ENCODE measurements around the gene UBAP2. TPM values are rescaled to one million over a fixed set of nuclear protein-coding genes. Genes with fewer than 3 reads are reported as not detected.

The UBAP2 gene
- total and polyA plus RNA-seq, 2 donors (not counting 1 experiment from before 2014, with no cell fraction given), result 15.5 to 26.2 TPM

DNA sequence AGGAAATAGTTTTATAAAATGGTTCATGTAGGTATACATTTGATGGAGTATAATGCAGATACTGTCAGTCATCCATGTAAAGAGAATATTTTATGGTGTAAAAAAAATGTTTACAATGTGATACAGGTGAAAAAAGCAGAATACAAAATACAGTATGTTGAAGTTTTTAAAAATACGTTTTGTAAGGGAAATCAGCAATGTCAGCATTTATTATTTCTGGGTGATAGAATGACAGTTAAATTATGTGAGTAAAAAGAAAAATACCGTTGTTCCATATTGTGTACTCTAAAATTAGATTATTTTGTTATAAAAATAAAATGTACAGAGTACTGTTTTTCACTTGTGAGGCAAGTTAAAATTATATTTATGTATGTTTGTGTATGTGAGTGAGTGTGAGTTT lies 162.7 kb downstream of the UBAP2 start:
- Mint-ChIP-seq H3K9me3 (ENCODE audit: insufficient read depth) (no peaks in the 10 kb centered on the region), H3K27me3 (no peaks in the 10 kb centered on the region), H3K27ac (no peak overlapping the region), H3K4me1 (peaks cover 22% of the 10 kb centered on the region), H3K4me3 (no peak overlapping the region)
- TF ChIP-seq, protein P1, sequence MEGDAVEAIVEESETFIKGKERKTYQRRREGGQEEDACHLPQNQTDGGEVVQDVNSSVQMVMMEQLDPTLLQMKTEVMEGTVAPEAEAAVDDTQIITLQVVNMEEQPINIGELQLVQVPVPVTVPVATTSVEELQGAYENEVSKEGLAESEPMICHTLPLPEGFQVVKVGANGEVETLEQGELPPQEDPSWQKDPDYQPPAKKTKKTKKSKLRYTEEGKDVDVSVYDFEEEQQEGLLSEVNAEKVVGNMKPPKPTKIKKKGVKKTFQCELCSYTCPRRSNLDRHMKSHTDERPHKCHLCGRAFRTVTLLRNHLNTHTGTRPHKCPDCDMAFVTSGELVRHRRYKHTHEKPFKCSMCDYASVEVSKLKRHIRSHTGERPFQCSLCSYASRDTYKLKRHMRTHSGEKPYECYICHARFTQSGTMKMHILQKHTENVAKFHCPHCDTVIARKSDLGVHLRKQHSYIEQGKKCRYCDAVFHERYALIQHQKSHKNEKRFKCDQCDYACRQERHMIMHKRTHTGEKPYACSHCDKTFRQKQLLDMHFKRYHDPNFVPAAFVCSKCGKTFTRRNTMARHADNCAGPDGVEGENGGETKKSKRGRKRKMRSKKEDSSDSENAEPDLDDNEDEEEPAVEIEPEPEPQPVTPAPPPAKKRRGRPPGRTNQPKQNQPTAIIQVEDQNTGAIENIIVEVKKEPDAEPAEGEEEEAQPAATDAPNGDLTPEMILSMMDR (IDR thresholded peaks at IDR 0.05), result no peak
- TF ChIP-seq EZH2 (IDR thresholded peaks at IDR 0.05; ENCODE audit: borderline replicate concordance, insufficient read depth, low read depth, low read length, poor library complexity, severe bottlenecking), result no peak
- intact Hi-C loops (cut with micrococcal nuclease), result no loop called here
- Histone ChIP-seq H4K20me1 (ENCODE audit: control insufficient read depth, insufficient read depth, low read length, poor library complexity, severe bottlenecking) (peaks cover 51% of the 10 kb centered on the region), H3K9ac (ENCODE audit: low read length) (no peak overlapping the region), H3K4me2 (replicated peaks; ENCODE audit: low read depth, low read length, poor library complexity, severe bottlenecking) (no peak overlapping the region), H3K9me3 (ENCODE audit: control extremely low read depth in 1 of 3, control insufficient read depth in 2 of 3, insufficient read depth in 1 of 3, low read length in 2 of 3) (no peaks in the 10 kb centered on the region), H3K27me3 (replicated peaks in 1 of 4; ENCODE audit: control extremely low read depth in 1 of 4, control insufficient read depth in 3 of 4, insufficient read depth in 4 of 4, low read length in 3 of 4) (no peaks in the 10 kb centered on the region), H3K79me2 (ENCODE audit: control insufficient read depth, insufficient read depth, low read length) (peaks cover 77% of the 10 kb centered on the region), H2AFZ (ENCODE audit: insufficient read depth, low read depth, low read length, poor library complexity, severe bottlenecking) (no peak overlapping the region), H3K27ac (ENCODE audit: low read length in 2 of 2) (no peak overlapping the region), H3K4me3 (ENCODE audit: control extremely low read depth in 1 of 5, extremely low read depth in 1 of 5, insufficient read depth in 1 of 5, low read depth in 2 of 5, low read length in 4 of 5) (no peak overlapping the region), H3K36me3 (replicated peaks in 1 of 2; ENCODE audit: control extremely low read depth in 1 of 2, control insufficient read depth in 1 of 2, extremely low read depth in 1 of 2, insufficient read depth in 2 of 2, low read length in 1 of 2) (peaks cover 2 to 15% of the 10 kb centered on the region in 2 experiments), H3K4me1 (ENCODE audit: control insufficient read depth in 2 of 2, insufficient read depth in 2 of 2, low read length in 2 of 2) (no peaks in the 10 kb centered on the region)
- ChIA-PET CTCF (interaction anchor here (0.6 kb wide), 1 partner anchor 59 kb away, joined by 4 read pairs; no protein-coding TSS in a partner anchor), POLR2A (no interaction called here)
- DNase-seq, result no peak
- WGBS (ENCODE audit: insufficient coverage), result 100% methylated on average over 1 of the region's 2 CpGs
- no peak for ATAC-seq (ENCODE audit: low read depth)

DNA sequence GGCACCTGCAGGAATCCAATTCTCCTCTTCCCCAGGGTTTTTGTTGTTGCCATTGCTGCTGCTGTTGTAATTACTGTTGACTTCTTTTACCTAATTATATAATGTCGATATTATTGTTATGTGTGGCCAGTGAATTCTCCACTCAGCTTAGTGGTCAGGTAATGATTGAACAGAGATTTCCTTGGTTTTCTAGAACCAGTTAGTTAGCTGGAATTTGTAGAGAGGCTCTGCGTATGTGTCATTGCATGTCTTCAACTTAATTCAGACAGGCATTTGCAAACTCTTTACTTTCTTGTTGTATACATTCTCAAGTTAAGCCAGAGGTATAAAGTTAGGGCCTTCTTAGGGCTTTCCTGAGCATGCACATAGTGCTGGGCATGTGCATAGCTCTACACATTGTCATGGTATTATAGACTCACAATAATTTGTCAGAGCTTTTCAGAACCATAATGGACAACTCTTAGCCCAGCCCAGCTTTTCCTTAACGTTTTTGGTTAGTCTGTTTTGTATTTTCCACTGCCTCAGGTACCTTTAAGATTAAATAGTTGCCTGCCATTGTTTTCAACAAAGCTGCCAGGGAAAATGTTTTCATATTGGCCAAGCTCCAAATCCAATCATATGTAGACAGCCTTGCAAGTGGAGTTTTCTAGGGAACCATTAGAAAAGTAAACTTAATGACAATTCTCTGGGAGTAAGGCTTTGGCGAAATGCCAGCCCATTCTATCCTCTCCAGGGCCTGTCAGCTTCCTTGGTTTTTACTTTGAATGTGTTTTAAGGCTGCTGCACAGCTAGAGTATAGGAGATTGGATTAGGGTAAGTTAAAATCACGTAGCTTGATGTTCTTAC lies 163.6 kb downstream of the UBAP2 start:
- Mint-ChIP-seq H3K4me3 (no peak overlapping the region), H3K4me1 (peaks cover 28% of the 10 kb centered on the region), H3K27me3 (no peaks in the 10 kb centered on the region), H3K9me3 (ENCODE audit: insufficient read depth) (no peaks in the 10 kb centered on the region), H3K27ac (no peak overlapping the region)
- Histone ChIP-seq H3K9ac (ENCODE audit: low read length) (no peak overlapping the region), H3K4me1 (ENCODE audit: control insufficient read depth in 2 of 2, insufficient read depth in 2 of 2, low read length in 2 of 2) (no peaks in the 10 kb centered on the region), H3K9me3 (ENCODE audit: control extremely low read depth in 1 of 3, control insufficient read depth in 2 of 3, insufficient read depth in 1 of 3, low read length in 2 of 3) (no peaks in the 10 kb centered on the region), H3K4me3 (ENCODE audit: control extremely low read depth in 1 of 5, extremely low read depth in 1 of 5, insufficient read depth in 1 of 5, low read depth in 2 of 5, low read length in 4 of 5) (no peak overlapping the region), H4K20me1 (ENCODE audit: control insufficient read depth, insufficient read depth, low read length, poor library complexity, severe bottlenecking) (peaks cover 60% of the 10 kb centered on the region), H3K79me2 (ENCODE audit: control insufficient read depth, insufficient read depth, low read length) (peaks cover 80% of the 10 kb centered on the region), H3K27ac (ENCODE audit: low read length in 2 of 2) (no peak overlapping the region), H3K27me3 (replicated peaks in 1 of 4; ENCODE audit: control extremely low read depth in 1 of 4, control insufficient read depth in 3 of 4, insufficient read depth in 4 of 4, low read length in 3 of 4) (no peaks in the 10 kb centered on the region), H3K4me2 (replicated peaks; ENCODE audit: low read depth, low read length, poor library complexity, severe bottlenecking) (no peak overlapping the region), H2AFZ (ENCODE audit: insufficient read depth, low read depth, low read length, poor library complexity, severe bottlenecking) (no peak overlapping the region), H3K36me3 (replicated peaks in 1 of 2; ENCODE audit: control extremely low read depth in 1 of 2, control insufficient read depth in 1 of 2, extremely low read depth in 1 of 2, insufficient read depth in 2 of 2, low read length in 1 of 2) (peaks cover 2 to 15% of the 10 kb centered on the region in 2 experiments)
- ChIA-PET CTCF (interaction anchor here (0.6 to 1.5 kb wide), 4 partner anchors 27 to 71 kb away, joined by 3 to 6 read pairs (median 4); no protein-coding TSS in a partner anchor), POLR2A (no interaction called here)
- intact Hi-C loops (cut with micrococcal nuclease), result no loop called here
- 100% methylated on average over 1 of the region's 5 CpGs for WGBS (ENCODE audit: insufficient coverage)
- ATAC-seq (ENCODE audit: low read depth) (no peak), DNase-seq (no peak)
- TF ChIP-seq EZH2 (IDR thresholded peaks at IDR 0.05; ENCODE audit: borderline replicate concordance, insufficient read depth, low read depth, low read length, poor library complexity, severe bottlenecking), result no peak
- TF ChIP-seq, protein P1 (IDR thresholded peaks at IDR 0.05), result no peak
